SKM-1 treated with dmso at 0.1 percent for 144 hours (cell line): ENCODE measurements around the gene PPP1CA.
A peak's percentile ranks its signal among the peaks of the same experiment; 100 is the strongest.

ENCODE experiments used
- DNase-seq: peaks from one replicate; lab custom pipeline; 2025; ENCODE audit not compliant: unreplicated experiment; lab: John Stamatoyannopoulos, UW

Gene PPP1CA

DNA sequence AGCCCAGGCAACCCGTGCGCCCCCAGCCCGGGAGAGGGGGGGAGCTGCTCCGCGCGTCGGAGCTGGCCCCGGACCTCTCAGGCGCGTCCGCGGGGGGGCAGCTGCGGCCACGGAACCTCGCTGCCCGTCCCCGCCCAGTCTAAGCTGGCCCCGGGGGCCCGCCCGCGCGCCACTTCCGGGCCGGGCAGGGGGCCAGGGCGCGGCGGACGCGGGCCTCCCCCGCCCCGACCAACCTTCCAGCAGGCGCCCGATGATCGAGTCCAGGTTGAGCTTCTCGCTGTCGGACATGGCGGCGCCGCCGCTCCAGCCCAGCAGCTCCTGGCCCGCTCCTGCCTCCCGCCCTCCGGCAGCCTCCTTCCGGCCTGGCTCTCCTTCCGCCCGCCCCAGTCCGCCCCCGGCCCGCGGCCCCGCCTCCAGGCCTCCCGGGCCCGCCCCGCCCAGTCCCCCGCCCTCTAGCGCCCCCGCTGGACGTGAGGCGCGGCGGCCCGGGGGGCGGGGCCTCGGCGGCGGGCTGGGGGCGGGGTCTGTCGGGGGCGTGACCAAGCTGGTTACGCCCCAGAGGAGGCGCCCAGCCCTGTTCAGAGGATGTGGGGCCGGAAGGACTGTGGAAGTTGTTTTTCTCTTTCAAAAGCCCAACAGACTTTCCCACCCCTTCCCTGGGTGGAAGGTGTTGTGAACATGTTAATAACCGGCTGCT lies at the start of gene PPP1CA:
TSS of gene PPP1CA (minus strand) at position 364 of the 697 bp plus-strand sequence. CDS start at position 288, 76 bp downstream.
- peak; percentile 90 for DNase-seq

DNA sequence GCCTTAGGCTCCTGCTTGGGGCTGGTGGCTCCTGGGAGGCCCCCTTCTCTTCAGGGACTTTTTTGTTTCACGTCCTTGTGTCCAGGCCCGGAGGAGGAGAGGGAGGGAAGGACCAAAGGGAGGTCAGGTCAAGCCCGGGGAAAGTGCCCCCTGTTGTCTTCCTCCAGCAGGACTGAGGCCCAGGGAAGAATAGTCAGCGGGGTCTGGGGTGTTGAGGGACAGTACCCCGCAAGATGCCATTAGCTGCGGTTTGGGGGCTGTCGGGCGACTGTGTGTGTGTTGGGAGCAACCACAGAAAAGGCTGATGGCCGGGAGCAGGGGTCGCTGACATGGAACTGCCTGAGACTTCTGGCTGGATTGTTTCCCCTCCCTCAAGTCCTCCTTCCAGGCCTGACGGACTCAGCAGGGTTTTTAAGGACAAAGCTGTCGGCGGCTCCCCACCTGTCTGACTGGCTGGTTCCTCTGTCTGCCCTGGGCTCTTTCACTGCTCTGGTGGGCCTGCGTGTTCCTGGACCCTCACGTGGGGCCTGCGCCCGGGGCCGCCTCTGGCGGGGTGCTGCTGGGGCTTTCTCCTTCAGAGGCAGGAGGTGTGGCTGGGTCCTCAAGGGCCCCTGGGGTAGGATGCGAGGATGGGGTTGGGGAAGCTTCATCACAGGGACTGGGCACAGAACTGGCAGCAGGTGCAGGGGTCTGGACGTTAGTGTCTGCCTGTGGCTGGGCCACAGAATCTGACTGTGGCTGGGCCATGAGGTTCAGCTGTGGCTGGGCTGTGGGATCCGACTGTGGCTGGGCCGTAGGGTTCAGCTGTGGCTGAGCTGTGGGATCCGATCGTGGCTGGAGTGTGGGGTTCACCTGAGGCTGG lies 49.4 kb upstream of the PPP1CA start:
- no peak for DNase-seq

DNA sequence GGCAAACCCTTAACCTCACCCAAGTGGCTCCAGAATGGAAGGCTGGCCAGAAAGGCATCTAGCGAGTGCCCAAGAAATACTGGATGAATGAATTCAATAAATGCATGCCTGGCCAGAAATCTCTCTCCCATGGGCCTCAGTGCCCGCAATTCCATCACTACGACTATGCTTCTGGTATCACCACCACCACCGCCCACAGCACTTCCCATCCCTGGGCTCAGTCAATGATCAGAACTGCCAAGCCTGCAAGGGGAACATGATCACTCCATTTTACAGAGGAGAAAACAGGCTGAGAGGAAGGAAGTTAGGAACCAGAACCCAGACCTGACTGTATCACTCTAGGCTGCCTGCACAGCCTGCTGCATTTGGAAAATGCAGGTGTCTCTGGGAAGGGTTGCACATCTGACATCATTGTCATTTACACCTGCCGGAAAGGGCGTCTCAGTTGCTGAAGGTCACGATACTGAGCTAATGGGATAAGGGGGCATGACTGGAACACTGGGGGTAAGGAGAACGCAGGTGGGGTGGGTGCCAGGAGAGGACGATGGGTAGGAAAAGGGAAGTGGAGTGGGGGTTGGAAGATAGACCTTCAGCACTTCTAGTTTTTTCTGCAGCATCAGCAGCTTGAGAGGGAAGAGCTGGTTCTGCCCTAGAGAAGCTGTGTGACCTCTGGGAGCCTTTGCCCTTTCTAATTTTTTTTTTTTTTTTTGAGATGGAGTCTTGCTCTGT lies 47.6 kb upstream of the PPP1CA start:
- peak; percentile 22 for DNase-seq

DNA sequence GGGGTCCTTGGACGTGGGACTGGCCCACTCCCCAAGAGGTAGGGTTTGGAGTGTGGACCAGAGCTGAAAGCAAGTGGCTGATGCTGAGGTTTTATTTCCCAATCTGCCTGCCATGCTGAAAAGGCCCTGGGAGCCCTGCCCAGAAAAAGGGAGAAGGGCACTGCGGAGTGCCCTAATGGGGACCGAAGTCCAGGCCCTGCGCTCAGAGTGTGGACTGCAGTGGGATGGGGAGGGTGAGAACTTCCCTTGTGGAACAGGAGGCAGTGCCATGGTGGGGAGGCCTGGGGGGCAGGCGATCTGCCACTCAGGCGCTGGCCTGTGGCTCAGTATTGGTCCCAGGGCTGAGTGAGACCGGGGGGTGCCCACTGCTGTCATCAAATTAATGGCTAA lies 46.6 kb upstream of the PPP1CA start:
- no peak for DNase-seq

DNA sequence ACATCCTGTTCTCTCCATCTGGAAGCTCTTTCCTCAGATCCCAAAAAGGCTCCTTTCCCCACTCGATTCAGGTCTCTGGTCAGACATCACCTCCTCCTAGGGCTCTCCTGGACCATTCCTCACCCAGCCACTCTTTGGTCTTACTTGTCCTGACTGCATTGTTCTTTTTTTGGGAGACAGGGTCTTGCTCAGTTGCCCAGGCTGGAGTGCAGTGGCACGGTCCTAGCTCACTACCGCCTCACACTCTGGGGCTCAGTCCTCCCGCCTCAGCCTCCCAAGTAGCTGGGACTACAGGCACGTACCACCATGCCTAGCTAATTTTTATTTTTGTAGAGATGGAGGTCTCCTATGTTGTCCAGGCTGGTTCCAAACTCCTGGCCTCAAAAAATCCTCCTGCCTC lies 43.9 kb upstream of the PPP1CA start:
- no peak for DNase-seq

DNA sequence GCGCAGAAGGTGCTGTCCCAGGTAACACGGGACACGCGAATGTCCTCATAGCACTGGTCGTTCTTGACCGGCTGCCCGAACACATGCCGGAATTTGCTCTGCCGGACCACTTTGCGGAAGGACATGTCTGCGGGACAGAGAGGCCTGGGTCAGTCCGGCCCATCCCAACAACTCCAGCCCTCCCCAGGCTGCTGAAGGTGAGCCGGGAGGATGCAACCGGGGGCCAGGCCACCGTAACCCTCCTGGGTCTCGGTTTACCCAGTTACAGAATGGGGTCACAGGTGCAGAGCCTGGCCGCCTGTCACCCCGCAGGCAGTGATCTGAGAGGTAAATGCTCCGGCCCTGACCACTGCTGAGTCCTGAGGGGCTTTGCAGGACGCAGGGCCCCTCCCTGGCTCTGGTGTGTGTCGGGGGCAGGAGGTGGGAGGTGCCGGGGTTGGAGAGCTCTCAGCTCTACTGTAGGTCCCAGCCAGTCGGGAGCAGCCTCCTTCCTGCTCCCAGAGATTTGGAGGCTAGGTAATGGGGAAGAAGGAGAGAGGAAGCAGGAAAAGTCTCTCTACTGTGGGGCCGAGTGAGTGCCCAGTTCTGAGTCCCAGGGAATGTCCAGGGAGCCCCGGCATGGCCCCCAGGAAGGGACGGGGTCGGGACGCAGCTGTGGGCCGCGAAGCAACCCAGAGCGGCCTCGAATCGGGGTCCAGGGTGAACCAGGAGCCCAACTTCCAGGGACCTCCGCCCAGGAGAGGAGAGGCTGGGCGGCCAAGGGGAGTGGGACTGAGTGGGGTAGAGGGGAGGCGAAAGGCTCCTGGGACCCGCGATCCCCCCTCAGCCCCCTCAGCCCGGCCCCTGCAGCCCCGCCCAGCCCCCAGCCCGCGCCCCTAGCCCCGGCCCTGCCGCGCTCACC lies 41.1 kb upstream of the PPP1CA start:
- DNase-seq: no peak

DNA sequence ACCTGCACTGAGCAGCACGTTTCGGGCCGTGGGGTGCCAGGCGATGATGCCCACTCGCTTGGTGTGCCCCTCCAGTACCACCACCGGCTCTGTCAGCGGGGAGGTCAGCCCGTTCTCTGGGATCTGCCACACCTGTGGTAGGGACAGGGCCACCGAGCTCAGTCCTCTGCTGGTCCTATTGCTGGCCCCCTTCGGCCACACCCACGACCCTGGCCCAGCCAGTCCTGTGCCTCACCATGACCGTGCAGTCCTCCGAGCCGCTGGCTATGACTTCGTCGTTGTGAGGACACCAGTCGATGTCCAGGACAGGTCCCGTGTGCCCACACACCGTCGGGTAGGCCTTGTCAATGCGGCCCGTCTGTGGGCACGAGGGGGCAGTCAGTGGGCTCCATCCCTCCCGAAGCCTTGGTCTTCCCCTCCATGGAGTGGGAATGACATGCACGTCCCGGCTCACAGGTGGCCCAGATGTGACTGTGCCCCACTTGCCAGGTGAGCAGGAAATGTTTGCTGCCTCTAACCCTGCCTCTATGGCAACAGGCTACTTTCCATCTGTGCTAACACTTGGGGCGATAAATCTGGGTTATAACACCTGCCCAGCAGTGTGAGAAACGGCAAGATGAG lies 40.2 kb upstream of the PPP1CA start:
- no peak for DNase-seq

DNA sequence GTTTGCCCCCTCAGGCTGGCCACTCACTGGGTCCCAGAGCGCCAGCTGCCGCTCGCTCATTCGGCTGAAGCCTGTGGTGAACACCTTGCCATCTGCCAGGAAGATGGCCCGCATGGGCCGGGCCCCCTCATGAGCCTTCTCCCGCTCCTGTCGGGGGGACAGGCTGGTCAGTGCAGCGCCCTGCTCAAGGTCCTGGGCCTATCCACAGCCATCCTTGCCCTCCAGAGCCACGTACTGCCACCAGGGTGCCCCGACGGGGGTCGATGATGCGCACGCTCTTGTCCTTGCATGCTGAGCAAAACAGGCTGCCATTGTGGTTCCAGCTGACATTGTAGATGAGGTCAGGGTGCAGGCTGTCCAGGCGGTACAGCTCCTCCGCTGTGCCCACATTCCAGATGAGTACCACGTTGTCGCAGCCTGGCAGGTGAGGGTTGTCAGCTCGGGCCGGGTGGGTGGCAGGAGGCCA lies 39.5 kb upstream of the PPP1CA start:
- DNase-seq: no peak

DNA sequence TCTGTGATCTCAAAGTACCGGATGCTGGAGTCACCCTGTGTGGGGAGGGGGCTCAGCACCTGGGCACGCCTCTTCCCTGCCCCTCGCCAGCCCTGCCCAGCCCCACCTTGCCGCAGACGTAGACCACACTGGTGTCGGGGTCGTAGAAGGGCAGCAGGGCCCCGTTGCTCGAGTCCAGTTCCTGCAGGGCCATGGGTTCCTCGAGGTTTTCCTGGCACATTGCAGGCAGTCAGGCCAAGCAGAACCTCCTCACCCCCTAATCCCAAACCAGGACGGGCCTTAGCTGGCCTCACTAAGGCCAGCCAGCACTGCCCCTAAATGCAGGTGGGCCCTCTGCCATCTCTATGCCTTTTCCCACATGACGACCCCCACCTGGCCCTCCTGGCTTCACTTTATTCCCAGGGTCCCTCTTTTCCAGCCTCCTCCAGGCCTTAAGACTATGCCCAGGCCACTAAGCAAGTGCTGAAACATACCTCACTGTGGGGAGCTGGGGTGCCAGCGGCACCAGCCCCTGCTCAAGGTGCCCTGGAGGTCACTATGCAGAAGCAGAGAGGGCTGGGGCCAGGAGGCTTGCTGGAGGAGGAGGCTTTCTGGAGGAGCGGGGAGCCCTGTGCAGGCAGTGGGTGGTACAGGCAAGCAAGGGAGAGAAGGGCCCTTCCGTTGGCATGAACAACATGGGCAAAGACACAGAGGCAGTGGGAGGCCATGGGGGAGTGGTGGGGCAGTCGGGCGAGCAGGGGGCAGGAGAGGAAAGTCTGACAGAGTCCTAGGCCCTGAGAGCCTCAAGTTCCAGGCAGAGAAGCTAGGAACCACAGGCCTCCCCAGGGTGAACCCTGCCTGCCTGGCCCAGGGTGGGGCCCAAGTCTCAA lies 38.8 kb upstream of the PPP1CA start:
- no peak for DNase-seq

DNA sequence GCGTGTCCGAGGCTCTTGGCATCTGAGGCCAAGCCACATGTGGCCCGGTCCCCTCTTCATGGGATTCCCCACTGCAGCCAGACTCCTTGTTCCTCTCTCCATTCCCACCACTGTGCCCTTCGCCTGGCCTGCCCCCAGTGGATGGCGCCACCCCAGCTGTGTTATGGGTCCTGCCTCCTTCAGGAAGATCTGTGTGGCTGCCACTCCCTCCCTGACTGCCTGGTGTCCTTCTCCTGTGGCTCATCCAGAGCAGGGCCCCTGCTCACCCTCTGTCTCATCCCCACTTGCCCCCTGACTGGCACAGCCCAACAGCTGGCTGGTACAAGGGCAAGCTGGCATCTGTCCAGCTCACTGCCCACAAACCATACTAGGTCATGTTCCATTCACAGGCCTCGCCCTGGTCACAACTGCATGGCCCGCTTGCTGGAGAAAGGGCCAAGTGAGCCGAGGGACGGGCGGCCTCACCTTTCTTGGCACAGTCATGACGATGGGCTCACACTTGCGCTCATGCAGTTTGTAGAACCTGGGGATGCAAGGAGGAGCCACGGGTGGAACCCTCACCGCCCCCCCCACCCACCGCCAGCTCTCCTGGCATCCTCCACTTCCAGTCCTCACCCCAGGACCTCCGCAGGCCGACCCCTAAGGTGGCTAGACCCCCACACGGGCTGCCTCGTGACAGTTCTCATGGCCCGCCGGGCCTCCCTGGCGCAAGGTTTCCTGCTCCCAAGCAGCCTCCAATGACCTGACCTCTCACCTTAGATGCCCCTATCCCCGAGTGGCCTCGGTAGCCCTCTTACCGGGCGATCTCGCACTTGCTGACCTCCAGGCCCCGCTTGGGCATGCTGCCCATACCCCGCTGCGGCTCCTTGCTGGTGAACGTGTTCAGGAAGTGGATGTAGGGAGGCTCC lies 37.9 kb upstream of the PPP1CA start:
- no peak for DNase-seq

DNA sequence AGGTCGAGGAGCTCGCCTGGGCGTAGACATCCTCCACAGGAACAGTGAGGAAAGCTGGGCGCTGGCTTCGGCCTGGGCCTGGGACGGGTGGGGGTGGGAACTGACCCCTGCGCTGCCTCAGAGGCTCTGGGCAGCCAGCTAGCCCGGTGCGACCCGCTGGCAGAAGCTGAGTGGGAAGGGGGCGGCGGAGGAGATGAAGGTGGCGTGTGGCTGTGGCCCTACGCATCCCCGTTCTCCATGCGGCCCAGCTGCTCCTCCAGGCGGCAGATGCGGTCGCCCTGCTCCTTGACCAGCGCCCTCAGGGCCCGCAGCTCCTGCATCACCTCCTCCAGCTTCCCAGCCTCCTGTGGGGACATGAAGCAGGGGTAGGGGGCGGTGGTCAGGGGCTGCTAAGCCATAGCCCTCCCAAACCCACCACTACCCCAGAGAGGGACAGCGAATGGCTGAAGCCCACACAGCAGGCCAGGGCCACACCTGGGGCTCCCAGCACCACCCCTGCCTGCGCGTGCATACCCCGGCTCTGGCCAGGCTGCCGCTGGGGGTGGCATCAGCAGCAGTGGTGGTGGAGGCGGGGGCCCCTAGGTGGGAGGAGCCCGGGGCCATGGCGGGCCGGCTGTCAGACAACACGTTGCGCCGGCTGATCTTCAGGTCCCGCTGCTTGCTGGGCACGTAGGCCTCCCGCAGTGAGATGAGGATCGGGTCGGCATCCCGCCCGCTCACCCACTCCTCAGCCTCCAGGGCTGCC lies 36.7 kb upstream of the PPP1CA start:
- no peak for DNase-seq

DNA sequence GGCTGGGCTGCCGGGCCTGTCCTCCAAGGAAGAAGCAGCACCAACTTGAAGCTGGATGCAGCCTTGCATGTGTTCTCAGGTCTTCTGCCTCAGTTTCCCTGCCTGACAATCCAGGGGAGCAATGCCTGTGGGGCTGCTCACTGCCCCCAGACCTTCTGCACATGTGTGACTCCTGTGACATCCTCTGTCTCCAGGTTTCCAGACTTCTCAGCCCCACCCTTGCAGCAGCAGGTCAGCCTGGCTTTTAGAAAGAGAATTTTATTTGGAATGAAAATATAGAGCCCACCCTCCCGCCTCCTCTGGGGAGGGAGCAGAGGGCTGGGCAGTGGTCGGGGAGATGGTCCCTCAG lies 36.1 kb upstream of the PPP1CA start:
- no peak for DNase-seq

DNA sequence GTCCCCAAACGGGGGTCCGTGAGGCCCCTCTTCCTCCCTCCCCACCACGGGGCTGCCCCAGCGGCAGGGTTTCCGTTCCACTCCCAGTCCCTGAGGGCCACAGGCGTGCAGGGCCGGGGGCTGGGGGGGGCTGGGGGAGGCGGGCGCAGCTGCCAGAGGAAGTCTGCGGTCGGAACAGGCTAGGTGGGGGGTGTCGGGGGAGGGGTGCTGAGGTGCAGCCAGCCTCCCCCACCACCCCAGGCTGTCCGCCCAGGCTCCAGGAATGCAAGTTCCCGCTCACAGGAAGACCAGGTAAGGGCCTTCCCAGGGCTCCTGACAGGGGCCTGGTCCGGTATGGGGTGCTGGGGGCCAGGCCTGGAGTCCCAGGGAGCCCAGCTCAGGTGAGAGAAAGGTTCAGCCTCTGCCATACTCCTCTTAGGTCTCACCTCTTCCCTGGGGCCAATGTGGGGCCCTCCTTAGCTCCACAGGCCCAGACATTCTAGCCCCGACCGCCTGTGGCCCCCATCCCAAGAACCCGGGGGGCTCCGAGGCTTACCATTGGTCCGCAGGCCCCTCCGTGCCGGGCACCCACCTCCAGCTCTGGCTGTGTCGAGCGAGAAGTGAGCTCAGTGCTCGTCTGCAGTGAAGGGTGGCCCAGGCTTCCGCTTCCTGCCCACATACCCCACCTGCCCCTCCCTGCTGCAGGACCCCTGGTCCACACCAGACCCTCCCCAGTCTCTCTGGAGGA lies 35.6 kb upstream of the PPP1CA start, which contains the start of gene PTPRCAP:
TSS of gene PTPRCAP (minus strand) at position 601 of the 727 bp plus-strand sequence. CDS start at position 538, 63 bp downstream.
- DNase-seq: no peak

DNA sequence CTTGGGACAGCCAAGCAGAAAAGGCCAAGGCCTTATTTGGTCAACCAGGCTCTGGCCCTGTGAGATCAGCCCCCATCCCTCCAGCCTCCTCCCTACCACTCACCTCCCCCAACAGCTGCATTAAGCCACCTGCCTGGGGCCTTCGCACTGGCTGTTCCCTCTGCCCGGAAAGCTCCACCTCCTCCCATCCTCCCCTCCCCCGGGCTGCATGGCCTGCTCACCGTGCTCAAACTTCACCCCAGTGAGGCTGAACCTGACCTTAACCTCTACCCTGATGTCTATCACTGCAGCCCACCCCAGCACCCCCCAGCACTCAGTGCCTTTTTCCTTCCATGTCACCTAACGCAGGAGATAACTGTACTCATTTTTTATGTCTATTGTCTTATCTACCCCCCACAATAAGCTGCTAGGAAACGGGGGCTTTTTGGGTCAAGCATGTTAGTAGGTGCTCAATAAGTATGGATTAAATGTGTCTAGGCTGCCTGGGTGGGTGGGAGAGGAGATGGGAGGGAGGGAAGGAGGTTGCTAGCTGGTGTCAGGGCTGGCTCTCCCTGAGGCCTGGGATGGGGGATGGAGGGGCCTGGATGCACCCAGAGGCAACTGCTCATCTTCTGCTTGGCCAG lies 34.9 kb upstream of the PPP1CA start:
- no peak for DNase-seq

DNA sequence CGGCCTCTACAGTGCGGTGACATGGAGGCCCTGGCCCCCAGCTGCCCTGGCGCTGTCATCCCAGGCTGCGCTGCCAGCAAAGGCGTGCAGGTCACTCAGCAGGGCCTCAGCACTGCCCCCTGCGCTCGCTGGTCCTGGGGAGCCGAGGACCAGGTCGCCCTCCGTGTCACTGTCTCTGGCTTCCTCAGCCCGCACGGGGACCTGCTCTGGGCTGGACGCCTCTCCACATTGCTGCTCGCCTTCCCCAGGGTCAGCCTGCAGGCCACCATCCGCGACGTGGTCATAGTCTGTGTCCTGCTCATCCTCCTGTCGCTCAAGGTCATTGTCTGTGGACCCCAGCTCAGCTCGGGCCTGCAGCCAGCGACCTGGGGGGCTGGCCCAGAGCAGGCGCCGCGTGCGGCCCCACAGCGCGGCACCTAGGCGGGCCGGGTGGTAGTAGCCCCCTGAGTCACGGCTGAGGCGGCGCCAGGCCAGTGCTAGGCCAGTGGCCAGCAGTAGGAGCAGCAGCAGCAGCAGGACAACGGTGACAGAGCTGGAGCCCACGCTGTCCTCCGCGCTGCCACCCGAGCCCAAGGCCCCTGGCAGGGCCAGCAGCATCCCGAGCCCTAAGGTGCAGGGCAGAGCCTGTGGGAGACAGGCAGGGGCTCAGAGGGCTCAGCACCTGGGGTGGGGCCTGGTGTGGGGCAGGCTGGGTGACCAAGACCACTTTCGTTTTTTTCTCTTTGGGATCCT lies 34.2 kb upstream of the PPP1CA start:
- no peak for DNase-seq
